AG08396 (cell line): ENCODE measurements around the gene SULT1C4.
"Not testable (repeated sequence)": the region's sequence is repeated elsewhere in the genome, so short reads cannot be mapped to it uniquely, and the experiment has no call there.

Experiments
- DNase-seq: peaks from one replicate; pipeline ENCODE4 v3.0.0; 2012; ENCODE audit warnings: low spot score, mixed read lengths

The SULT1C4 gene

GRCh38 chr2:108377815-108378630 lies at the start of gene SULT1C4:
Gene SULT1C4, plus strand, starts transcription at chr2:108377954. Its CDS starts 384 bp downstream, at chr2:108378338.
- no peak for DNase-seq

- DNase-seq = no peak
These were observed 48.0 kb upstream of the SULT1C4 start for GRCh38 chr2:108329771-108330170.

GRCh38 chr2:108330979-108331378 lies 46.8 kb upstream of the SULT1C4 start:
- DNase-seq = no peak

- DNase-seq = no peak
These were observed 31.8 kb upstream of the SULT1C4 start for GRCh38 chr2:108345951-108346350.

GRCh38 chr2:108346827-108347226 lies 30.9 kb upstream of the SULT1C4 start:
- no peak for DNase-seq

- no peak for DNase-seq
These were observed 30.0 kb upstream of the SULT1C4 start for GRCh38 chr2:108347786-108348185.

GRCh38 chr2:108348816-108349570 lies 28.8 kb upstream of the SULT1C4 start:
- no peak for DNase-seq

- no peak for DNase-seq
These were observed 28.2 kb upstream of the SULT1C4 start for GRCh38 chr2:108349571-108349928.

- no peak for DNase-seq
These were observed 25.9 kb upstream of the SULT1C4 start for GRCh38 chr2:108351889-108352288.

- DNase-seq = no peak
These were observed 23.6 kb upstream of the SULT1C4 start for GRCh38 chr2:108354136-108354535.

GRCh38 chr2:108355906-108356734 lies 21.6 kb upstream of the SULT1C4 start:
- DNase-seq = no peak

GRCh38 chr2:108359336-108359735 lies 18.4 kb upstream of the SULT1C4 start:
- DNase-seq = not testable (repeated sequence)

- no peak for DNase-seq
These were observed 16.8 kb upstream of the SULT1C4 start for GRCh38 chr2:108360776-108361468.

GRCh38 chr2:108363024-108363907 lies 14.5 kb upstream of the SULT1C4 start:
- no peak for DNase-seq

- no peak for DNase-seq
These were observed 13.9 kb upstream of the SULT1C4 start for GRCh38 chr2:108363908-108364225.

- DNase-seq = no peak
These were observed 13.0 kb upstream of the SULT1C4 start for GRCh38 chr2:108364676-108365297.

- no peak for DNase-seq
These were observed 12.1 kb upstream of the SULT1C4 start for GRCh38 chr2:108365656-108366055.

GRCh38 chr2:108367014-108367413 lies 10.7 kb upstream of the SULT1C4 start:
- DNase-seq = no peak

- DNase-seq = no peak
These were observed 10.1 kb upstream of the SULT1C4 start for GRCh38 chr2:108367561-108368175.

- DNase-seq = no peak
These were observed 8.6 kb upstream of the SULT1C4 start for GRCh38 chr2:108369153-108369552.
